Ovary (tissue), 3 donors: Measurements from ENCODE around the gene KCNG2.

Source experiments
- EP300 ChIP-seq: sonication (generic); formaldehyde crosslinking; IDR thresholded peaks from one replicate; pipeline ENCODE4 v1.6.1; 2017; ENCODE audit warnings: antibody characterized with exemption
- POLR2A ChIP-seq: fragments of 450-650 bp; IDR thresholded peaks from one replicate; pipeline ENCODE4 v1.6.1; 2017; ENCODE audit warnings: antibody characterized with exemption, mild to moderate bottlenecking, moderate library complexity
- TF ChIP-seq, protein P1 (sequence below), 3 donors: fragments of 450-650 bp in 2 of 3; fragments of 200-600 bp in 1 of 3; IDR thresholded peaks; one replicate each; pipeline versions ENCODE4 v1.5.1 to v1.8.0; 2016 to 2022; ENCODE audit warnings: antibody characterized with exemption in 3 of 3, mild to moderate bottlenecking in 1 of 3
- donor health status: DM: no; HTN: no; CAD: no.

DNA sequence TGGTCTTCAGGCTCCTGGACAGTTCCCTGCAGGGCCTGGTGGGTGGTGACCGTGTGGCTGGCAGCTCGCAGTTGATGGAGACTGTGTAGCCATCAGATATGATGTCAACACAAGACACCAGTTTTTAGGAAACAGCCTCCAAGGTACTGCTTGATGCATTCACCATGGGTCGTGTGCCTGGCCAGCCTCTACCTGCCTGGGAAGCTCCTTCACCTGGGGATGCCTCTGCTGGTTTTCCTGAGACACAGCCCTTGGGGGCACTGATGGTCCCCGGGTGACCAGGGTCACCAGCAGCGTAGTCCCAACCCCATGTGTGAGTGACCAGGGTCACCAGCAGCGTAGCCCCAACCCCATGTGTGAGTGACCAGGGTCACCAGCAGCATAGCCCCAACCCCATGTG, 33.6 kb upstream of the KCNG2 start:
- TF ChIP-seq, protein P1, sequence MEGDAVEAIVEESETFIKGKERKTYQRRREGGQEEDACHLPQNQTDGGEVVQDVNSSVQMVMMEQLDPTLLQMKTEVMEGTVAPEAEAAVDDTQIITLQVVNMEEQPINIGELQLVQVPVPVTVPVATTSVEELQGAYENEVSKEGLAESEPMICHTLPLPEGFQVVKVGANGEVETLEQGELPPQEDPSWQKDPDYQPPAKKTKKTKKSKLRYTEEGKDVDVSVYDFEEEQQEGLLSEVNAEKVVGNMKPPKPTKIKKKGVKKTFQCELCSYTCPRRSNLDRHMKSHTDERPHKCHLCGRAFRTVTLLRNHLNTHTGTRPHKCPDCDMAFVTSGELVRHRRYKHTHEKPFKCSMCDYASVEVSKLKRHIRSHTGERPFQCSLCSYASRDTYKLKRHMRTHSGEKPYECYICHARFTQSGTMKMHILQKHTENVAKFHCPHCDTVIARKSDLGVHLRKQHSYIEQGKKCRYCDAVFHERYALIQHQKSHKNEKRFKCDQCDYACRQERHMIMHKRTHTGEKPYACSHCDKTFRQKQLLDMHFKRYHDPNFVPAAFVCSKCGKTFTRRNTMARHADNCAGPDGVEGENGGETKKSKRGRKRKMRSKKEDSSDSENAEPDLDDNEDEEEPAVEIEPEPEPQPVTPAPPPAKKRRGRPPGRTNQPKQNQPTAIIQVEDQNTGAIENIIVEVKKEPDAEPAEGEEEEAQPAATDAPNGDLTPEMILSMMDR (IDR thresholded peaks at IDR 0.05), result no peak
- TF ChIP-seq POLR2A (no peak), EP300 (no peak)
